Muscle of leg (tissue), 11 donors: ENCODE data around the gene DTYMK. TPM values are rescaled to one million over a fixed set of nuclear protein-coding genes. Genes with fewer than 3 reads are reported as not detected.

Experiments
- DNase-seq: peaks from one replicate; pipeline ENCODE4 v3.0.0; 2013
- H3K27ac ChIP-seq: one replicate; pipeline ENCODE4 v1.5.1; 2013; ENCODE audit warnings: mild to moderate bottlenecking, low read length, control low read depth
- H3K27me3 ChIP-seq: one replicate; pipeline ENCODE4 v1.6.1; 2013; ENCODE audit warnings: low read length; ENCODE audit not compliant: control insufficient read depth, insufficient read depth
- H3K36me3 ChIP-seq: one replicate; pipeline ENCODE4 v1.6.1; 2013; ENCODE audit warnings: low read length; ENCODE audit not compliant: control insufficient read depth, insufficient read depth
- H3K4me1 ChIP-seq: one replicate; pipeline ENCODE4 v1.6.1; 2013; ENCODE audit warnings: low read length; ENCODE audit not compliant: control insufficient read depth, insufficient read depth
- H3K4me3 ChIP-seq: one replicate; pipeline ENCODE4 v1.5.1; 2013; ENCODE audit warnings: low read length, control low read depth
- H3K9me3 ChIP-seq: replicated peaks from 2 replicates; pipeline ENCODE4 v1.6.1; 2013; ENCODE audit warnings: low read depth, low read length; ENCODE audit not compliant: control insufficient read depth
- WGBS: methylation state at CpG from one replicate; pipeline ENCODE4 v1.1.5; 2013; ENCODE audit warnings: missing lambda C conversion rate; ENCODE audit not compliant: insufficient coverage; 5-methylcytosine and 5-hydroxymethylcytosine counted together
- polyA plus RNA-seq, 8 donors: library from polyadenylated mRNA; unstranded; fragments of 120-200 nt; gene quantifications; one replicate each; pipeline versions ENCODE4 v1.2.1 to v1.2.3, GENCODE V29; 2013; ENCODE audit warnings: inconsistent platforms in 1 of 8, low replicate concordance in 1 of 8; ENCODE audit not compliant: insufficient read length in 8 of 8, insufficient read depth in 1 of 8
- total RNA-seq: library from RNA; stranded (reverse); fragments of 120-200 nt; gene quantifications from one replicate; pipeline ENCODE4 v1.2.4, GENCODE V29; 2013

Gene DTYMK
- total and polyA plus RNA-seq, 9 donors = 22.7 to 35.1 (median 28.5) TPM

- Histone ChIP-seq H3K9me3 (no peaks in the 10 kb centered on the region), H3K27ac (no peak overlapping the region), H3K36me3 (peaks cover 47% of the 10 kb centered on the region), H3K27me3 (no peaks in the 10 kb centered on the region), H3K4me3 (no peak overlapping the region), H3K4me1 (peaks cover 19% of the 10 kb centered on the region)
- WGBS = 72% methylated on average over 6 of the region's 10 CpGs
- no peak for DNase-seq
These were observed 2.7 kb upstream of the DTYMK start for GRCh38 chr2:241689306-241689705.

GRCh38 chr2:241686324-241686649 lies 328 bp downstream of the DTYMK start:
- H3K36me3 ChIP-seq = peaks cover 56% of the 10 kb centered on the region
- no peak for DNase-seq
- H3K4me3 ChIP-seq = peak overlapping the region; percentile 74
- H3K27me3 ChIP-seq = no peaks in the 10 kb centered on the region
- no peaks in the 10 kb centered on the region for H3K9me3 ChIP-seq
- peak overlapping the region; percentile 55 for H3K27ac ChIP-seq
- 0% methylated on average over 33 of the region's 37 CpGs for WGBS
- H3K4me1 ChIP-seq = peaks cover 19% of the 10 kb centered on the region

GRCh38 chr2:241680827-241681599 lies 5.6 kb downstream of the DTYMK start:
- Histone ChIP-seq H3K9me3 (no peaks in the 10 kb centered on the region), H3K4me3 (no peak overlapping the region), H3K27ac (no peak overlapping the region), H3K4me1 (peaks cover 4% of the 10 kb centered on the region), H3K27me3 (no peaks in the 10 kb centered on the region), H3K36me3 (peaks cover 88% of the 10 kb centered on the region)
- 75% methylated on average over 11 of the region's 14 CpGs for WGBS
- no peak for DNase-seq

- Histone ChIP-seq H3K27ac (no peak overlapping the region), H3K4me1 (no peaks in the 10 kb centered on the region), H3K4me3 (no peak overlapping the region), H3K27me3 (no peaks in the 10 kb centered on the region), H3K36me3 (peaks cover 92% of the 10 kb centered on the region), H3K9me3 (no peaks in the 10 kb centered on the region)
- WGBS = 93% methylated on average over 11 of the region's 12 CpGs
- no peak for DNase-seq
These were observed 6.6 kb downstream of the DTYMK start for GRCh38 chr2:241680044-241680443.

- WGBS = 88% methylated on average over 15 of the region's 22 CpGs
- H3K4me1 ChIP-seq = no peaks in the 10 kb centered on the region
These were observed 7.7 kb downstream of the DTYMK start for GRCh38 chr2:241678784-241679540.

GRCh38 chr2:241678307-241678706 lies 8.3 kb downstream of the DTYMK start:
- WGBS = 90% methylated on average over 18 of the region's 18 CpGs
- Histone ChIP-seq H3K9me3 (no peaks in the 10 kb centered on the region), H3K36me3 (peaks cover 87% of the 10 kb centered on the region), H3K4me1 (no peaks in the 10 kb centered on the region), H3K27me3 (no peaks in the 10 kb centered on the region), H3K27ac (no peak overlapping the region), H3K4me3 (no peak overlapping the region)
- no peak for DNase-seq

More at GRCh38 chr2:241678784-241679540, 7.7 kb downstream of the DTYMK start:
- Histone ChIP-seq H3K27me3 (no peaks in the 10 kb centered on the region), H3K9me3 (no peaks in the 10 kb centered on the region), H3K27ac (no peak overlapping the region), H3K4me3 (no peak overlapping the region), H3K36me3 (peaks cover 92% of the 10 kb centered on the region)
- DNase-seq = no peak

- DNase-seq = no peak
- no peaks in the 10 kb centered on the region for H3K4me1 ChIP-seq
- no peak overlapping the region for H3K4me3 ChIP-seq
- no peak overlapping the region for H3K27ac ChIP-seq
- no peaks in the 10 kb centered on the region for H3K27me3 ChIP-seq
- no peaks in the 10 kb centered on the region for H3K9me3 ChIP-seq
- peaks cover 82% of the 10 kb centered on the region for H3K36me3 ChIP-seq
- 91% methylated on average over 24 of the region's 24 CpGs for WGBS
These were observed 9.2 kb downstream of the DTYMK start for GRCh38 chr2:241677392-241677791.

GRCh38 chr2:241676665-241677064 lies 9.9 kb downstream of the DTYMK start:
- WGBS = 92% methylated on average over 13 of the region's 17 CpGs

GRCh38 chr2:241675885-241676284 lies 10.7 kb downstream of the DTYMK start:
- 82% methylated on average over 16 of the region's 17 CpGs for whole genome bisulfite sequencing
- H3K27me3 ChIP-seq = no peaks in the 10 kb centered on the region
- H3K4me1 ChIP-seq = no peaks in the 10 kb centered on the region
- H3K27ac ChIP-seq = no peak overlapping the region
- H3K9me3 ChIP-seq = no peaks in the 10 kb centered on the region
- H3K4me3 ChIP-seq = no peak overlapping the region
- DNase-seq = no peak
- H3K36me3 ChIP-seq = peaks cover 82% of the 10 kb centered on the region

More at GRCh38 chr2:241676665-241677064, 9.9 kb downstream of the DTYMK start:
- Histone ChIP-seq H3K36me3 (peaks cover 82% of the 10 kb centered on the region), H3K4me1 (no peaks in the 10 kb centered on the region), H3K4me3 (no peak overlapping the region), H3K27ac (no peak overlapping the region), H3K9me3 (no peaks in the 10 kb centered on the region), H3K27me3 (no peaks in the 10 kb centered on the region)
- no peak for DNase-seq
